GM23248 (cell line): ENCODE measurements around the gene ITGA6.

ENCODE experiments used
- EZH2 ChIP-seq: fragments of 200-600 bp; sonication (generic); IDR thresholded peaks from 2 replicates; pipeline ENCODE4 v1.6.1; 2018; ENCODE audit warnings: antibody characterized with exemption, mild to moderate bottlenecking; ENCODE audit not compliant: insufficient read depth, poor library complexity, severe bottlenecking
- EZH2phosphoT487 ChIP-seq: fragments of 200-600 bp; sonication (generic); IDR thresholded peaks from 2 replicates; pipeline ENCODE4 v1.6.1; 2018; ENCODE audit warnings: antibody characterized with exemption, moderate library complexity, mild to moderate bottlenecking, low read depth; ENCODE audit not compliant: insufficient read depth

DNA sequence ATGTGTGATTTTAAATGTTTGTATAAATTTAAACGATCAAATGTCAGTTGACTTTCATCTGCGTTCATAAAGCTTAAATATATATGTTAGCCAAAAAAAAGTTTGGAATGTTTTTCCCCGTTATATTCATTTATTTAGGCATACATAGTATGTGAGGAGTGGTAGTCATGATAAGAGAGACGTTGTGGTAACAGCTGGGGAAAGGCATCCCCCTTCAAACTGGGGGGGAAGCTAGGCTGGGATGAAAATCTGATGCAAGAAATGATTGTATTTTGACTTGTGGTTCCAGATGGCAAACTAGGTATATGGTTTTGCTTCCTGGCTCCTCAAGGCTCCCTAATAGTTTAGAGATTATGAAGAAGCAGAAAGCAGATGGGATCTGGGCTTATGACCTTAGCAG lies 30.1 kb downstream of the ITGA6 start:
- TF ChIP-seq EZH2 (no peak), EZH2phosphoT487 (no peak)
